SK-N-SH treated with all-trans-retinoic acid at 6 μM for 48 hours (cell line): ENCODE data around the gene APBA2.

ENCODE experiments used
- ATAC-seq: fragments of 200-7000 bp; cut with Tn5 transposase; 3 replicates; pipeline ENCODE4 v1.9.1; 2020; ENCODE audit warnings: mild to moderate bottlenecking, moderate library complexity
- ARNTL ChIP-seq: fragments of 450-650 bp; formaldehyde crosslinking; IDR thresholded peaks from 2 replicates; pipeline ENCODE4 v1.5.0; 2020; ENCODE audit warnings: low read depth, mild to moderate bottlenecking, moderate library complexity, borderline replicate concordance
- BACH2 ChIP-seq: fragments of 250-450 bp; sonication (Bioruptor Pico); IDR thresholded peaks from 2 replicates; pipeline ENCODE4 v1.9.0; 2021; ENCODE audit warnings: mild to moderate bottlenecking, borderline replicate concordance
- CREB5 ChIP-seq: fragments of 250-450 bp; sonication (Bioruptor Pico); IDR thresholded peaks from 2 replicates; pipeline ENCODE4 v1.5.1; 2020; ENCODE audit warnings: low read depth, mild to moderate bottlenecking, moderate library complexity
- CSDC2 ChIP-seq: fragments of 250-450 bp; sonication (Bioruptor Pico); IDR thresholded peaks from 2 replicates; pipeline ENCODE4 v1.5.0; 2020; ENCODE audit warnings: mild to moderate bottlenecking, moderate library complexity
- CSRNP3 ChIP-seq: fragments of 250-450 bp; sonication (Bioruptor Pico); IDR thresholded peaks from 2 replicates; pipeline ENCODE4 v1.5.1; 2021; ENCODE audit warnings: mild to moderate bottlenecking, moderate library complexity
- ESRRG ChIP-seq: fragments of 250-450 bp; sonication (Bioruptor Pico); IDR thresholded peaks from 2 replicates; pipeline ENCODE4 v1.6.1; 2021; ENCODE audit warnings: mild to moderate bottlenecking
- ISL1 ChIP-seq: fragments of 250-450 bp; sonication (Bioruptor Pico); IDR thresholded peaks from 2 replicates; pipeline ENCODE4 v2.1.2; 2022; ENCODE audit warnings: mild to moderate bottlenecking, moderate library complexity
- OSR1 ChIP-seq: fragments of 250-450 bp; sonication (Bioruptor Pico); IDR thresholded peaks from 2 replicates; pipeline ENCODE4 v1.8.0; 2022; ENCODE audit warnings: moderate library complexity, mild to moderate bottlenecking, inconsistent platforms
- PATZ1 ChIP-seq: fragments of 250-450 bp; sonication (Bioruptor Pico); IDR thresholded peaks from 2 replicates; pipeline ENCODE4 v1.8.0; 2020; ENCODE audit warnings: mild to moderate bottlenecking, moderate library complexity, borderline replicate concordance
- POU6F1 ChIP-seq: fragments of 250-450 bp; sonication (Bioruptor Pico); IDR thresholded peaks from 2 replicates; pipeline ENCODE4 v1.8.0; 2021; ENCODE audit warnings: low read depth, mild to moderate bottlenecking, moderate library complexity, borderline replicate concordance
- PPARA ChIP-seq: fragments of 250-450 bp; sonication (Bioruptor Pico); IDR thresholded peaks from 2 replicates; pipeline ENCODE4 v1.5.0; 2020; ENCODE audit warnings: mild to moderate bottlenecking, borderline replicate concordance
- RARB ChIP-seq: fragments of 250-450 bp; sonication (Bioruptor Pico); IDR thresholded peaks from 2 replicates; pipeline ENCODE4 v1.8.0; 2021; ENCODE audit warnings: mild to moderate bottlenecking, moderate library complexity
- SNAI2 ChIP-seq: fragments of 250-450 bp; sonication (Bioruptor Pico); IDR thresholded peaks from 2 replicates; pipeline ENCODE4 v1.5.0; 2020; ENCODE audit warnings: mild to moderate bottlenecking, moderate library complexity
- TCF4 ChIP-seq: fragments of 250-450 bp; sonication (Bioruptor Pico); IDR thresholded peaks from 2 replicates; pipeline ENCODE4 v1.8.0; 2021; ENCODE audit warnings: mild to moderate bottlenecking, moderate library complexity, borderline replicate concordance
- TOX ChIP-seq: fragments of 250-450 bp; sonication (Bioruptor Pico); IDR thresholded peaks from 2 replicates; pipeline ENCODE4 v1.8.0; 2021; ENCODE audit warnings: mild to moderate bottlenecking, moderate library complexity, borderline replicate concordance
- ZC3H10 ChIP-seq: fragments of 250-450 bp; sonication (Bioruptor Pico); IDR thresholded peaks from 2 replicates; pipeline ENCODE4 v1.5.1; 2021; ENCODE audit warnings: mild to moderate bottlenecking, moderate library complexity
- ZFP3 ChIP-seq: fragments of 250-450 bp; sonication (Bioruptor Pico); IDR thresholded peaks from 2 replicates; pipeline ENCODE4 v1.5.0; 2020; ENCODE audit warnings: mild to moderate bottlenecking, moderate library complexity
- ZFP30 ChIP-seq: fragments of 450-650 bp; formaldehyde crosslinking; IDR thresholded peaks from 2 replicates; pipeline ENCODE4 v1.5.0; 2022; ENCODE audit warnings: mild to moderate bottlenecking, moderate library complexity
- ZNF565 ChIP-seq: fragments of 450-650 bp; formaldehyde crosslinking; conservative IDR thresholded peaks from 2 replicates; pipeline ENCODE4 v1.5.0; 2020; ENCODE audit warnings: low read depth, mild to moderate bottlenecking, moderate library complexity
- ZNF70 ChIP-seq: fragments of 450-650 bp; formaldehyde crosslinking; IDR thresholded peaks from 2 replicates; pipeline ENCODE4 v1.5.0; 2020; ENCODE audit warnings: mild to moderate bottlenecking, moderate library complexity
- ZNF8 ChIP-seq: fragments of 450-650 bp; formaldehyde crosslinking; IDR thresholded peaks from 2 replicates; pipeline ENCODE4 v1.5.0; 2020; ENCODE audit warnings: mild to moderate bottlenecking, moderate library complexity

APBA2 gene

DNA sequence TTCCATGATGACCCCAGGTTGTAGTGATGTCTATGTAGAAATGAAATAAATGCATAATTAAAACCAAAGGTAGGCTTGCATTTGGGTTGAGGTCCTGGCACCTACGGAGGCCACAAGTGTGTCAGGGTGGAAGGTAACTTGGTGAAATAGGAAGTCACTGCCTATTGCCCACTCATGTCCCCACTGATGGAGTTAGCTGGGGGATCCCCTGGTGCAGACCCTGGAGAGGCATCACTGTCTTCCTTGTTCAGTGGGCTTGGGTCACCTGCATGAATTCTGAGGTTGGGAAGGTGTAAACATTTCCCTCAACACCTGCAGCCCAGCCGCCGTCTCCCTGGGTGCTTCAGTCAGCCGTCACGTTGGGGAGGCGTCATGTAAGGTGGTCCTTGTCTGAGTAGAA is 97.1 kb downstream of the APBA2 start:
- no peak for TF ChIP-seq PATZ1 (CRISPR knock-in tag)
- TF ChIP-seq CSDC2 (CRISPR knock-in tag), result no peak
- TF ChIP-seq PPARA (CRISPR knock-in tag), result no peak
- no peak for TF ChIP-seq ISL1
- no peak for TF ChIP-seq OSR1 (CRISPR knock-in tag)
- no peak for TF ChIP-seq ARNTL (CRISPR knock-in tag)
- TF ChIP-seq RARB, result no peak
- no peak for TF ChIP-seq BACH2 (CRISPR knock-in tag)
- no peak for TF ChIP-seq SNAI2 (CRISPR knock-in tag)
- ATAC-seq, result no peak

DNA sequence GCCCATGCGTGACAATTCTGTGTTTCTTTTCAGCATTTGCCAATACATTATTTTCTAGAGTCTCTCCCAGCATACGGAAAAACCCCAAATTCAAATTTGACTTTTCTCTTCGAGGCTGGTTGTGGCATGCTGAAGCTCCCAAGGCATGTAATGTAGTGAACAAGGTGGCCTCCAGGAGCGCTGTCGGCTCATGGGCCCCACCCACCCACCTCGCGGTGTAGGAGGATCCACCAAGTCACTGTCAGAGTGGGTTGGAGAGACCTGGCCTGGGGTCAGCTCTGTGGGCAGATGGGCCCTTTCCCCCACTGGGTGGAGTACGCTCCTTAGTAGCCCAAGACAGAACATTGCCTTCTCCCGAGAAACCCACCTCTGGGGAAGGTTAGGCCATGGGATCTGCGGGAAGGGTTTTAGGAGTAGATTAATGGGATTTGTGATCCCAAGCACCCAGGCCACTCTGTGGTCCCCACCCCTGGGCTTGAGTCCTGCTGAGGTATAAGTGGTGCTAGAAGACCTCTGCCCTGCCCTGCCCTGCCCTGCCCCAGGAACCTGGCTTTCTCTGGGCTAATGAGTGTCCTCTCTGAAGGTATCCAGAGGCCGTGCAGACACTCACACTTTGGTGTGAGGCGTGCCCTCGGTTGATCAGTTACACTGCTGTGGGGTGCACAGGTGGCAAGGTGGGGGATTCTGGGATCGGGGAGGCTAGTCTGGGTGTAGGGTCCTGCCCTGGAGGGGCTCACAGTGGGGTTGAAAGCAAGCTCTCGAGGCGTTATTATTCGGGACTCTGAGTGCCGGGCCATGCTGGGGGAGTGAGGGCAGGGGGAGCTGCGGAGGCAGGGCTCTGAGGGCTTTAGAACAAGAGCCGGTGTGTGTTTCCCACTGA is 97.9 kb downstream of the APBA2 start:
- no peak for TF ChIP-seq CSRNP3 (CRISPR knock-in tag)
- no peak for ATAC-seq

- peak; percentile 95 for ATAC-seq
- TF ChIP-seq ZFP30 (CRISPR knock-in tag) (no peak), ZC3H10 (CRISPR knock-in tag) (no peak), ZNF70 (no peak), ZNF565 (no peak), CREB5 (CRISPR knock-in tag) (no peak), ESRRG (CRISPR knock-in tag) (no peak)
- TF ChIP-seq, all 23 proteins: peak for 0
Measured at GRCh38 chr15:28984421-28985315, 98.9 kb downstream of the APBA2 start.

DNA sequence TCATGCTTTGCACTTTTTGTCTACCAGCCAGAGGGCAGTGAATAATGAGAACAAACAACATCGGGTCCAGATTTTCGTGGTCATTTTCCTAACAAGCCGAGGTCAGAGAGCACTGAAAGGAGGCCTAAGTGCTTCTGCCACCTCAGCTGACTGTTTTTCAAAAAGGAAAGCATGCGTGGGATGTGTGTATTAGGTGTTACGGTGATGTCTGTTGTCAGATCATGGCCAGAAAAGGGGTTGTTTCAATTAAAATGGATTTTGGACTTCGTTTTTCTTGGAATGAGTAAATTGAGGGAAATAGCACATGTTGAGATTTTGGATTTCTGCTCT is 99.5 kb downstream of the APBA2 start:
- TF ChIP-seq ZNF70 (no peak), POU6F1 (no peak), CSRNP3 (CRISPR knock-in tag) (no peak), RARB (no peak), TOX (CRISPR knock-in tag) (no peak), ARNTL (CRISPR knock-in tag) (no peak), ISL1 (no peak), ZNF8 (no peak), OSR1 (CRISPR knock-in tag) (no peak), ZFP30 (CRISPR knock-in tag) (no peak), TCF4 (CRISPR knock-in tag) (no peak), CSDC2 (CRISPR knock-in tag) (no peak), PATZ1 (CRISPR knock-in tag) (no peak), PPARA (CRISPR knock-in tag) (no peak), ZFP3 (no peak)
- no peak for ATAC-seq
